Endothelial cell of umbilical vein (primary cell): ENCODE data around the gene HTRA2.

Source experiments
- CTCF ChIP-seq, 2 donors: IDR thresholded peaks; 1 replicate in 1 of 2; 2 replicates in 1 of 2; pipeline ENCODE4 v1.5.1; 2011; ENCODE audit warnings: low read length in 2 of 2, mild to moderate bottlenecking in 2 of 2, moderate library complexity in 2 of 2, control low read depth in 1 of 2, inconsistent platforms in 1 of 2, low read depth in 1 of 2; ENCODE audit not compliant: insufficient read depth in 1 of 2; ENCODE audit errors: extremely low read depth in 1 of 2
- JUN ChIP-seq: IDR thresholded peaks from 2 replicates; pipeline ENCODE4 v1.6.1; 2011; ENCODE audit warnings: borderline replicate concordance, low read depth; ENCODE audit not compliant: insufficient read length, insufficient read depth
- POLR2A ChIP-seq: IDR thresholded peaks from 2 replicates; pipeline ENCODE4 v1.6.1; 2012; ENCODE audit warnings: low read depth, mild to moderate bottlenecking, control low read depth, low read length

- TF ChIP-seq POLR2A (no peak), CTCF (IDR thresholded peaks at IDR 0.05; ENCODE audit: extremely low read depth in 1 of 2, insufficient read depth in 1 of 2, low read depth in 1 of 2, low read length in 2 of 2) (no peak), JUN (no peak)
Observed at GRCh38 chr2:74536166-74536950, 6.6 kb downstream of the HTRA2 start.
